ENCODE data around the gene FRRS1L.

FRRS1L gene, protein sequence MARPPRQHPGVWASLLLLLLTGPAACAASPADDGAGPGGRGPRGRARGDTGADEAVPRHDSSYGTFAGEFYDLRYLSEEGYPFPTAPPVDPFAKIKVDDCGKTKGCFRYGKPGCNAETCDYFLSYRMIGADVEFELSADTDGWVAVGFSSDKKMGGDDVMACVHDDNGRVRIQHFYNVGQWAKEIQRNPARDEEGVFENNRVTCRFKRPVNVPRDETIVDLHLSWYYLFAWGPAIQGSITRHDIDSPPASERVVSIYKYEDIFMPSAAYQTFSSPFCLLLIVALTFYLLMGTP

DNA sequence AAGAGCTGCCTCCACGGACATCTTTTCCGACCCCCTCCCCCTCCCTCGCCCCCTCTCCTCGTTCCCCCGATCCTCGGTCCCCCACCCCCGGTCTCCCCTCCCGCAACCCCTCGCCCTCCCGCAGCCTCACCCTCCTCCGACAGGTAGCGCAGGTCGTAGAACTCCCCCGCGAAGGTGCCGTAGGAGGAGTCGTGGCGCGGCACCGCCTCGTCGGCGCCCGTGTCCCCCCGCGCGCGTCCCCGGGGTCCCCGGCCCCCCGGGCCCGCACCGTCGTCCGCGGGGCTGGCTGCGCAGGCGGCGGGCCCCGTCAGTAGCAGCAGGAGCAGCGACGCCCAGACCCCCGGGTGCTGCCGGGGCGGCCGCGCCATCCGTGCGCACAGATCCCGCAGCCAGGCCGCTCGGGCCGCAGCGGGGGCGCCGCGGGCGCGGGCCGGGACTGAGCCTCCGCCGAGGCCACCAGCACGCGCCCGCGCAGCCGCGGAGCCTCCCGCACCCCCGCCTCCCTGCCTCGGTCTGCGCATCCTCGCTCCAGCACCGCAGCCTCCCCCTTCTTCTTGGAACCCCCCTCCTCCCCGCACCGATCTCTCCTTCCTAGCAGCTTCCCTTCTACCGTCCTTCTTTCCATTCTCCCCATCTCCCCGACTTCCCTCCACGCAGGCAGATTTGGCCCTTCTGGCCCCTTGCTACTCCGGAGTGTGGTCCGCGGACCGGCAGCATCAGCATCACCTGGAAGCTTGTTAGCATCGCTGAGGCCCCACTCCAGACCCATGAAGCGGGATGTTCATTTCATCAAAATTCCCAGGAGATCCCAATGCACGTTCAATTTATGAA, at the start of gene FRRS1L:
Gene FRRS1L (minus strand): TSS at position 479 of the 831 bp plus-strand sequence. CDS start 111 bp downstream, at position 368.
- in situ Hi-C loops (cut with MboI; ENCODE audit: low sequenced_read_pairs) = no loop called here

DNA sequence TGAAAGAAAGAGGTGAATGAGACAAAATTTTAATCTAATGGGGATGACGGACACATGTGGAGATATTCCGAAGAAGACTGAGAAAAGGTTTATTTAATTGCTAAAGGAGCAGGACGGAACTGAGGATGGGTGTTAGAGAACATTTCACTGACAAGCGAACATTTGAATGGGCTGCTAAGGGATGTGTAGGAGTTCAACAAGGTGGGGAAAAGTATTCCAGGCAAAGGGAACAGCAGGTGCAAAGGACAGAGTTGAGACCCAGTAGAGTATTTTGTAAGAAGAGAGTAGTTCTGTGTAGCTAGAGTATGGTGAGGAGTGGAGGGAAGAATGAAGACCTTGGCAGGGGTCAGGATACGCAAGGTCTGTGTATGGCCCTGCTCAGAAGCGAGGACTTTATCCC, 47.4 kb upstream of the FRRS1L start:
- in situ Hi-C loops (cut with MboI; ENCODE audit: low sequenced_read_pairs) = no loop called here

DNA sequence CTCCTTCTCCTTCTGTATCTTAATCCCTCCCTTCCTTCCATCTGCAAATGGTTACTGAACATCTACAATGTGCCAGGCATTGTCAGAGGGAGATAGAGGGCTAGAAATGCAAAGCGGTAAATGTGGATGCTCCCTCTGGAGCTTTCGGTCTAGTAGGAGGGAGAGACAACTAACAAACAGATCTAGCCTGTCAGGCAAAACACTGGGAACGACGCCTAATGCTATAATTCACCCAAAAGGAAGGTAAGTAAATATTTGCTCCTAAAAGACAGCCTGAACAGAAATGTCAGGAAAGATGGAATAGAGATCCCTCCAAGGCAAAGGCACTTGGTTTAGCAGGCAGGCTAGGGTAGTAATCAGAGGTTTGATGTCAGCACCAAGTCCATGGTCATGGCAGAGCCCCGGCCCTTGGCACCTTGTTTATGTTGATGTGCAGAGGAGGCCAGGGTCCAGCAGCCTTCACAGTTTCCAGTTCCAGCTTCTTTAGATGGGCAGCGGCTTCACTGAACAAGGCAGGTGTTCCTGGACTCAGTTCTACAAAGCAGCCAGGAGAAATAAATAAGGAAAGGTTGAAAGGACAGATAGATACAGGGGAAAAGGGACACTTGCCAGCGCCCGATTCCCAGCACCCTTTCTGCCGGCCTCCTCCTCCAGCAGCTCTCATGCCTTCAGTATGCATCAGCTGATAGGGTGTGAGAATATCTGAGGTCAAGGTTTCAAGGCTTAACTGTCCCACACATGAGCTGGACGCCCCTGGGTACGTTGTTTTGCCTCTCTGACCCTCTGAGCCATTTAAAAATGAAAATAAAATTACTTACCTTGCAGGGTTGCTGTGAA, 46.5 kb upstream of the FRRS1L start:
- in situ Hi-C loops (cut with MboI; ENCODE audit: low sequenced_read_pairs) = no loop called here

DNA sequence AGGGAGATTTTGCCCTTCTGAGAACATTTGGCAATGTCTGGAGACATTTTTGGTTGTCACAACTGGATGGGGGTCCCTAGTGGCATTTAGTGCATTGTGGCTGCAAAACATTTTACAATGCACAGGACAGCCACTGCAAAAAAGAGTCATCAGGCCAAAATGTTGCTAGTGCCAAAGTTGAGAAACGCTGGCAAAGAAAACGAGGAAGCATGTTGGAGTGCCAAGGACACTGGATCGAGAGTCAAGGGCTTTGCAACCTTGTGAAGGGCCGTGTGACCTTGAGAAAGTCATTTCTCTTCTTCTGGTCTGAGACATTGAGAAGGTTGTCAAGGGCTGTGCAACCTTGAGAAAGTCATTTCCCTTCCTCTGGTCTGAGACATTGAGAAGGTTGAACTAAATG, 45.7 kb upstream of the FRRS1L start:
- in situ Hi-C loops (cut with MboI; ENCODE audit: low sequenced_read_pairs) = no loop called here

DNA sequence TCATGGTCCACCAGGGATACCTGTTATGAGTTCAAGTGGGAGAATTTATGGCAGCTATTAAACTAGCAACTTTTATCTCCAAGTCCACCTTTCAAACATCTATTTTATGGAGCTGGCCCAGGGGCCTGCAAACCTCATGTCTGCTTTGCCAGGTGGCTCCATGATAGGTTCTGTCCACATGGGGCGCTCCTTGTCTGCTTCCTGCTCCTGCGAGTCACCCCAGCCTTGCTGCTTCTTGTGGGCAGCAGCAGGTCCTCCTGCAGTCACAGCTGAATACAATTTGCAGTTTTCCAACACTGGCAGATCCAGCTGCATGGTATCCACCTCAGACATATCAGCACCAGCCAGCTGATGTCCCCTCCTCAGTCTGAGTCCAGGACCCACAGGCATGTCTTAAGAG, 39.6 kb upstream of the FRRS1L start:
- in situ Hi-C loops (cut with MboI; ENCODE audit: low sequenced_read_pairs) = no loop called here

DNA sequence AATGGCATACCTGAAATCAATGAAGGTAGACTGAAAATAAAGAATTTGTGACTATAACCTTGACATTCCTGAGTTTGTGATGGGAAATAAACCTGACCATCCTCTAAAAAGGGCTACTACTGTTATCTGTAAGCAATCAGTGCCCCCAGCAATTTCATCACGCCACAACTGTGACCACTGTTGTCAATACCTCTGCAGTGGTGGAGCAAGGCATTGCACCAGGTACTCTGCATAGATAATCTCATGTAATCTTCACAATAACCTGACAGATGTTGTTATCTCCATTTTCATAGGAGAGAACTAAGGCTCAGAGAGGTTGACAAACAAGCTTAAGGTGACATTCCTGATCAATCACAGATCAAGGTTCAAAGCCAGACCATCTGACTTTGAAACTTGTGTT, 38.5 kb upstream of the FRRS1L start:
- in situ Hi-C loops (cut with MboI; ENCODE audit: low sequenced_read_pairs) = no loop called here

DNA sequence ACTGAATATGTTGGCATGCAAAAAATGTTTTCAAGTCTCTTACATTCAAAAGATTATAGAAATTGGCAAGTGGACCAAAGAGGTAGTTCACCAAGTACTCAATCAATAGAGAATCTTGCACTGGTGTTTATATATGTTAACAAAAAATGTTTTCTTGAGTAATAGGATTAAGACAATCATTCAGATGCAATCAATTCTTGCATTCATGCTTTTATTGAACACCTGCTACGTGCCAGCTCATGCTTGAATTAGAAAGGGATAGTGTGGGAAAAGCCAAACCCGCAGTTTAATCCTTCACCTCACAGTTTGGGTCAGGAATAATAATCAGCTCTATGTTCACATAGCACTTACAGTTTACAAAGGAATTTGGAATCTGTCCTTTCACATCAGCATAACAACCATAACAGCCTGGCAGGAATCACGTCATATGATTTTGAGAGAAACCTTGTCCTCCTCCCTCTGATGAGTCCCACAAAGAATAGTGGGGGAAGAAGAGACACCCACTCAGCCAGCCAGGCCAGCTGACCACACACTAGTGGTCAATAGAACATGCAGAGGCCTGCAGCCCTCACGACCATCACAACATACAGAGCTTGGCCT, 36.8 kb upstream of the FRRS1L start:
- in situ Hi-C loops (cut with MboI; ENCODE audit: low sequenced_read_pairs) = no loop called here

DNA sequence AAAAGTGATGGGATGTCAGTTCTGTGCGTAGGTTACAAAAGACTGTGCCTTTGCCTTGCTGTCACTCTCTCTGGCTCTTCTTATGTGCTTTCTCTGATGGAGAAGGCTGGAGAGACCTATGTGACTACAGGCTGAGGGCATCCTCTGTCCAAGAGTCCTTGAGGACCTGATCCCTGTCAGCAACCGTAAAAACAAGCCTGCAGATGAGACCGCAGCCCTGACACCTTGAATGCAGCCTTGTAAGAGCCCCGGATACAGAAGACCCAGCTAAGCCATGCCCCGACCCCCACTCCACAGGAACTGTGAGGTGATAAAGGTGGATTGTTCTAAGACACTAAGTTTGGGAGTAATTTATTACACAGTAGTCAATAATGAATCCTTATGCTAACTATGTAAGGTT, 32.6 kb upstream of the FRRS1L start:
- in situ Hi-C loops (cut with MboI; ENCODE audit: low sequenced_read_pairs) = no loop called here

DNA sequence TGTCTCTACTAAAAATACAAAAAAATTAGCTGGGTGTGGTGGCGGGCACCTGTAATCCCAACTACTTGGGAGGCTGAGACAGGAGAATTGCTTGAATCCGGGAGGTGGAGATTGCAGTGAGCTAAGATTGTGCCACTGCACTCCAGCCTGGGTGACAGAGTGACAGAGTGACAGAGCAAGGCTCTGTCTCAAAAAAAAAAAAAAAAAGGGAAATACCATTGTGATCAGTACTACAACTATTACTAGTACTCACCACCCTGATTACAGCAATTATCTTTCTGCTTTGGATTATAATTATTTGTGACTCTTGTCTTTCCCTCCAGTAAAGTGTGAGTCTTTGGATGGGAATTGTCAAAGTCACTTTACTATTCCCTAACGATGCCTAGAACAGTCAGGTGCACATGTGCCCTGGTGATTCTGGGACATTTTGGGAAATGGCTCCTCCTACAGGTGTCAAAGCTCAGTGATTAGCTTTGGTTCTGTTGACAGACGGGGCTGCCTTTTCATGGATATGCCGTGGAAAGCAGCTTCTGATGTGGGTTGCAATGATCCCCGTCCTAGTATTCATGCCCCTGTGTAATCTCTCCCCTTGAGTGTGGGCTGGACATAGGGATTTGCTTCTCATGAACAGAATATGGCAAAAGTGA, 31.8 kb upstream of the FRRS1L start:
- in situ Hi-C loops (cut with MboI; ENCODE audit: low sequenced_read_pairs) = no loop called here

DNA sequence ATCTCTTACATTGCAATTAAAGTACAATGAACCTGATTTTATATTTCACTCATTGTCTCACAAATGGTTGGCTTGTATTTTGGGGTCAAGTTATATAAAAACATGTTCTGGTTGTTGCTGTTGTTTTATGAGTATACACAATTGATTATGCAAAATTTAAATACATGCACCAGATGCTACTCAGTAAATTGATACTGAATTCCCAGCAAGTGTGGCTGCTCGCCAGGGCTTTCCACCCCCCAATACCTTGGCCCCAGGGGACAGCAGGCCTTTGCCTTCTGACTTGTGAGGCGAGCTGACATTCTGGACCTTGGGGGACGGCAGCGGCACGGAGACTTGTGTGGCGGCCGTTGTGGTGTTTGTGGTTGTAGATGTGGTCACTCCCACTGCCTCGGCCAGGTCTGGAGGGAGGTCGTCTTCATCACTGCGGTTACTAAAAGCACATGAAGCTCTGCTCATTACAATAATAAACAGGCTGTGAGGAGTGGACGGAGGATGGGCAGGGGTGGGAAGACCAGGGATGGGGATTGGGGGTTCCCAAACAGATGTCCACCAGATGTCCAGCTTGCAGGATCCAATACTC, 27.0 kb upstream of the FRRS1L start:
- in situ Hi-C loops (cut with MboI; ENCODE audit: low sequenced_read_pairs) = no loop called here

DNA sequence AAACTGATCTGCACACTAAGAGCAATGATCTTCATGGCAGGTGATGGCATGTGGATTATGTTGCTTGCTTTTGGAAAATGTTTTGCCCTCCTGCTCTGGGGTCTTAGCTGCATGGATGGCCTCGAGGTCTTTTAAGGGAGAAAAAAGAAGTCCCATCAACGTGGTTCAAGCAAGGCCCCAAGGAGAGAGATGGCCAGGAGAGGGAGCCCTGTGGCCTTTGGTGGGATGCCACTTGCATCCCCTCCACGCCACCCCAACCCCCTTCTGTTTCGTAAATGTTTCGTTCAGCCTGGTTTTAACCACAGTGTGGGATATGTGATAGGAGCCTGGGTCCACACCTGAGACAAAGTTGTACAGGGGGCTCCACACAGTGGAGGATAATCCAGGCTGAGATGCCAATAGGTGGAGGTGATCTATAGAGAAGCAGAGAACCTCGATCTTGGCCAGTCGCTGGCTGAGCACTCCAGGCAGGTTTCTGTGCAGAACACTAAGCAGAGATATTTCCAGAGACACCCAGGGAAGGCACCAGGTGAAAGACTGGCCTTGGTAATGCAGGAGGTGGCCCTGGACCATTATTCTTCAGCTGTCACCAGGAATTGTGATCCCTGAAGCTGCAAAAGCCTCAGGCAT, 25.8 kb upstream of the FRRS1L start:
- in situ Hi-C loops (cut with MboI; ENCODE audit: low sequenced_read_pairs) = no loop called here

DNA sequence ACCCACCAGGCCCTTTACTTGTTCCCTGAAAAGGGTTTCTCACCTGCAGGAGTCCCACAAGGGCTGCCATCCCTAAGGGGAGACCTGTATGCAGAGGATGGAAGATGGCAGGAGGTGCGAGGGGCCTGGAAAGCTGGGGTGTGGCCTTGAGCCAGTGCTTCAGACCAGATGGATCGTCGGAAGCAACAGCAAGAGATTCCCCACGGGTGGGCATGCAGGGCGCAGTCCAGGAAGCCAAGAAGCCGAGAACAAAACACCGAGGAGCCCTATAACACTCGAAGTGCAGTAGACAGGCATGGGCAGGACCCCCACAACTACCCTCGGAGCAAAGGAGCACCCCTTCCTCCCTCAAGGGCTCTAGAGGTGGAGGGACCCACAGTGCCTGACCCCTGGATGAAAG, 24.7 kb upstream of the FRRS1L start:
- in situ Hi-C loops (cut with MboI; ENCODE audit: low sequenced_read_pairs) = no loop called here

DNA sequence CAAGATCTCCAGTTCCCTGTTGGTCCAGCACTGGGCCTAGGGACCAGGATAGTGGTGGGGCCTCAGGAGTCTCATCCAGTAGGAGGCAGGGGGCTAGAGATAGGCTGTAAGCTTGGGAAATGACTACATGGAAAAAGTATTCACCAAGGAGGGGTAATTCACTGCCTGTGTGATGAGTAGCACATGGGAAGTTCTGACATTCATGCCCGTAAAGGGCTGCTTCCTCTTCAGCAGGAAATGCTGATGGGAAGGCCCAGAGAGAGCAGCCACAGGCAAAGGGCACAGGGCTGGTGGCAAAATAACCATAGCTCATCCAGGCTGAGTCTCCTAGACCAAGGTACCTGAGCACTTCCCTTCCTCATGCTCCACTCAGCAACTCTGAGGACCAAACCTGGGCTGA, 23.1 kb upstream of the FRRS1L start:
- in situ Hi-C loops (cut with MboI; ENCODE audit: low sequenced_read_pairs) = no loop called here

DNA sequence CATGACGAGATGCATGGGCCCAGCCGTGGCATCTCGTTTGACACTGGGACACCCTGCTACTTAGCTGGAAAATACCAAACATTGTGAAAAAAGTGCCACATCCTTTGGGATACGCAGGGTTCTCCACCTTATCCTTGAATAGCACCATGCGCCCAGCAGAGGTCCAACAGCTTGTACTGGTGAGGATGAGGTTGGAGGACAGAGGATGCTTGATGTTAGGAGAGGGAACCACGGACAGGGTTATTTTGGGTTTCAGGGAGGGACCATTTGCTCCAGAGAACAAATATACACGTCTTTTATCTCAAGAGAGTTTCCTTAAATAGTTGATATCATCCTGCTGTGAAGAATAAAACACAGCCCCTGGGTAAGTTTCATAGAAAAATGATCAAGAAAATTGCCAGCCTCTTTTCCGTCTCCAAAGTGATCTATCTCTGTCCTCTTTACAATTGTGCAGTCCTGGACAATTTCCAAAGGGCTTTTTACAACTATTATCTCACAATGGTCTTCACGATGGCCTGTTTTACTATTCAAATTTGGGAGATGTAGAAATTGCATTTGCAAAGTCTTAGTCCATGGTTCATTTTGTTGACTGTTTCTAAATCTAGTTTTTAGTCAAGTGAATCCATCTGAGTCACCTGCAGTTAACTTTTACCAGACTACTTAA, 19.9 kb upstream of the FRRS1L start:
- in situ Hi-C loops (cut with MboI; ENCODE audit: low sequenced_read_pairs) = no loop called here

DNA sequence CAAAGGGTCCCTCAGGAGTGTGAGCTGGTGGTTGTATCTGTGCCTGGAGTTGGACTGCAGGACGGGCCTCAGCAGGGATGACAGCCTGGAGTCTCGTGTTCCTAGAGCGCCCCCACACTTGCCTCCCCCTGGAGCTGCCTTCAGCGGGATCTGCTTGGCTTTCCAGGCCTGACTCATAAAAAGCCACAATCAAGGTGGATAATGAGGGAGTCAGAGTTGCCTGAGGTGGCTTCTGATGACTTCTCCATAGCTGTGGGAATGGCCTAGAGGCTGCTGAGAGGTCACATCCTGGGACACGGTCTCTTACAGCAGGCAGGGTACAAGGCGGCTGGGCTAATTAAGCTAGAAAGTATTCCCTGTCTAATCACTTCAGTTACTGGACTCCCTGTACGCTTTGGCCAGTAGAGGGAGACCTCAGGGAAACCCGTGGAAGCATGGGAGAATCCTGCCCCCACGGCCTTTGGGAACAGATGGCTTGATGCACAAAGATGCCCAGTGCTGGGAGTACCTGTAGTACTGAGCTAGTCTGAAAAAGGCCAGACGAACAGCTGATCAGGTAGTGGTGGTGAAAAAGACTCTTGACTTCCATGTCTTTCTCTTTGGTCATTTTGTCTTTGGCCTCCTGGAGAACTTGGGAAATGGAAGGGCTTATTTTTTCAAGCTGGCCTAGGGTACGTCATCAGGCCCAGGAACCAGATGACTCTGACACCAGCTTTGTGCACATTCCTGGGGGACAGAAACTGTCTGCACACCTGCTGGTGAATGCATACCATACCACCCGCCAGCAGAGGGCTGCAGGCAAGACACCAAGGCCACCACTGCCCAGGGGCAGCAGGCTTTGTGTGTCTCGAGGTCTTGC, 16.1 kb upstream of the FRRS1L start:
- in situ Hi-C loops (cut with MboI; ENCODE audit: low sequenced_read_pairs) = no loop called here

DNA sequence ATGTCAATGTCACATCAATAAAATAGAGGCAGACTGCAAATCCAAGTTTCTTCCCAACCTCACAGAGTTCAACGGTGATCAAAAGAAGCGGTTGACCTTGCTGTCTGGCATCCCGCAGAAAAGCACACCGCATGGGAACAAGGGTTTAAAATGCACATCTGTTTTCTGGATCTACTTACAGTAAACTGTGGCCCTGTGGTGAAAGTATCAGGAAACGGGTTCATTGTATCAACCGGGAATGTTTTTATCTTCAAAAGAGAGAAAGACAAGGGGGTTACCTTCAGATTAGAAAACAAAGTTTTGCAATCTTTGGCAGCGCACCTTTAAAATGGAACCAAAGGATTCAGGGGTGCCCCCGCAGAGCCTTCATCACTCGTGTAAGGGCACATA, 15.5 kb upstream of the FRRS1L start:
- in situ Hi-C loops (cut with MboI; ENCODE audit: low sequenced_read_pairs) = no loop called here

DNA sequence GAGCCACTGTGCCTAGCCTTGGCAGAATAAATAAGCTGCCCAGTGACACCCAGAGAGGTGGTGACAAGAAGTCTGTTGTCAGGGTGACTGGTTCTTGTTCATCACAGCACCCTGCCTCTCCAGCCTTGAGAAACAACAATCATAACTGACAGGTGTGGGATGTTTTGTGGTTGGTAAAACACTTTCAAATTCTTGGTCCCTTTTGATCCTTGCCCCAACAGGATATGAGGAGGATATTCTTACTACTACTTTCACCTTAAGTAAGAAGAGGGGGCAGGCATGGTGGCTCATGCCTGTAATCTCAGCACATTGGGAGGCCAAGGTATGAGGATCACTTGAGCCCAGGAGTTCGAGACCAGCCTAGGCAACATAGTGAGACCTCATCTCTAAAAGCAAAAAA, 14.2 kb upstream of the FRRS1L start:
- in situ Hi-C loops (cut with MboI; ENCODE audit: low sequenced_read_pairs) = no loop called here

DNA sequence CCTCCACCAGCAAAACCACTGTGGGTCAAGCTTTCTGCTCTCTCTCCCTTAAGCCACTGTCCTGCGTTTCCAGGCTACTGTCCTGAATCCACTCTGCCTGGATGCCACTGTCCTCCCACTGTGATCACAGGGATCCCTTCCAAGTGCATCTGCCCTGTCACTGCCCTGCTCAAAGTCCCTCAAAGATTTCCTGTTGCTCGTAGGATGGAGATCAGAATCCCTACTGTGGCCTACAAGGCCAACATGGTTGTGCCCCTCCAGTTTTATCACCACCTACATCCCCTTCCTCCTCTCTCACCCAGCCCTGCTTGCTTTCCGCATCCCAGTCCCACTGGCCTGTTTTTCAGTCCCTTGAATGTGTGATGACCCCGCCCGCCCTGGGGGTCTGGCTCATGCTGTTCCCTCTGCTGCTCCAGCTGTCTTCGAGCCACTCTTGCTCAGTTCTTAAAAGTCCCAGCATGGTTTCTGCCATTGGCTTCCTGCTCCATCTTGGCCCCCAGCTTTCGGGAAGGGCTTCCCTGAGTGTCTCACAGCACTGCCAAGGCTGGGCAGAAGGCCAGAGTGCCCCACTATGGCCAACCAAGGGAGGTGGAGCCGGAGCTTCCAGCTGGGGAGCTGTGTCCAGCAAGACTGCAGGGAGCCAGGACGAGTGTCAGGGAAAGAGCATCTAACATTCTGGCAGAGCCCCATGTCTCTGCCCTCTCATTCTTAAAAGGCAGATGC, 12.9 kb upstream of the FRRS1L start:
- in situ Hi-C loops (cut with MboI; ENCODE audit: low sequenced_read_pairs) = no loop called here

Measured in HL-60/S4 treated with phorbol 12-myristate 13-acetate at 8.2 ng/mL for 4 days and 3 days (cell line).